NB4 (cell line): ENCODE results near the gene FGL2.
"Not testable (repeated sequence)": the region's sequence is repeated elsewhere in the genome, so short reads cannot be mapped to it uniquely, and the experiment has no call there.

Experiments used
- TF ChIP-seq, protein P1 (sequence below): IDR thresholded peaks from one replicate; pipeline ENCODE4 v1.5.1; 2012; ENCODE audit warnings: low read depth, low read length
- TF ChIP-seq, protein P2 (sequence below): IDR thresholded peaks from 2 replicates; pipeline ENCODE4 v1.6.1; 2011; ENCODE audit warnings: low read depth, low read length

DNA sequence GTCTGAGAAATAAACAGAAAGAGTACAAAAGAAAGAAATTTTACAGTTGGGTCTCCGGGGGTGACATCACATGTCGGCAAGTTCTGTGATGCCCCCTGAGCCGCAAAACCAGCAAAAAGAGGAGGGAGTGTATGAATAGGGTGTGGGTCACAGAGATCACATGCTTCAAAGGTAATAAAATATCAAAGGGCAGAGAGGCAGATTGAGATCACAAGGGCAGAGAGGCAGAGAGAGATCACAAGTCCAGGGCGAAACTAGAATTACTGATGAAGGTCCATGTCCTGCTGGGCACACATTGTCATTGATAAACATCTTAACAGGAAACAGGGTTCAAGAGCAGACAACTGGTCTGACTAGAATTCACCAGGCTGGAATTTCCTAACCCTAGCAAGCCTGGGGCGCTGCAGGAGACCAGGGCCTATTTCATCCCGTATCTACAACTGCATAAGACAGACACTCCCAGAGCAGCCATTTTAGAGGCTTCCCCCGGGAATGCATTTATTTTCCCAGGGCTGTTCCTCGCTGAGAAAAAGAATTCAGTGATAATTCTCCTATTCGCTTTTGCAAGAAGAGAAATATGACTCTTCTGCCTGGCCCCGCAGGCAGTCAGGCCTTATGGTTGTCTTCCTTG, 20.2 kb upstream of the FGL2 start:
- TF ChIP-seq, protein P1, sequence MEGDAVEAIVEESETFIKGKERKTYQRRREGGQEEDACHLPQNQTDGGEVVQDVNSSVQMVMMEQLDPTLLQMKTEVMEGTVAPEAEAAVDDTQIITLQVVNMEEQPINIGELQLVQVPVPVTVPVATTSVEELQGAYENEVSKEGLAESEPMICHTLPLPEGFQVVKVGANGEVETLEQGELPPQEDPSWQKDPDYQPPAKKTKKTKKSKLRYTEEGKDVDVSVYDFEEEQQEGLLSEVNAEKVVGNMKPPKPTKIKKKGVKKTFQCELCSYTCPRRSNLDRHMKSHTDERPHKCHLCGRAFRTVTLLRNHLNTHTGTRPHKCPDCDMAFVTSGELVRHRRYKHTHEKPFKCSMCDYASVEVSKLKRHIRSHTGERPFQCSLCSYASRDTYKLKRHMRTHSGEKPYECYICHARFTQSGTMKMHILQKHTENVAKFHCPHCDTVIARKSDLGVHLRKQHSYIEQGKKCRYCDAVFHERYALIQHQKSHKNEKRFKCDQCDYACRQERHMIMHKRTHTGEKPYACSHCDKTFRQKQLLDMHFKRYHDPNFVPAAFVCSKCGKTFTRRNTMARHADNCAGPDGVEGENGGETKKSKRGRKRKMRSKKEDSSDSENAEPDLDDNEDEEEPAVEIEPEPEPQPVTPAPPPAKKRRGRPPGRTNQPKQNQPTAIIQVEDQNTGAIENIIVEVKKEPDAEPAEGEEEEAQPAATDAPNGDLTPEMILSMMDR = not testable (repeated sequence)
- TF ChIP-seq, protein P2, sequence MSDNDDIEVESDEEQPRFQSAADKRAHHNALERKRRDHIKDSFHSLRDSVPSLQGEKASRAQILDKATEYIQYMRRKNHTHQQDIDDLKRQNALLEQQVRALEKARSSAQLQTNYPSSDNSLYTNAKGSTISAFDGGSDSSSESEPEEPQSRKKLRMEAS = not testable (repeated sequence)
